Left renal cortex interstitium (tissue), 4 donors: ENCODE measurements around the gene ANAPC2. TPM values are rescaled to one million over a fixed set of nuclear protein-coding genes. Genes with fewer than 3 reads are reported as not detected.
"Not testable (repeated sequence)": the region's sequence is repeated elsewhere in the genome, so short reads cannot be mapped to it uniquely, and the experiment has no call there.

ENCODE experiments used
- DNase-seq, 4 donors: peaks; one replicate each; pipeline ENCODE4 v3.0.0-alpha.2; 2013; ENCODE audit warnings: low read depth in 4 of 4, low spot score in 2 of 4, missing footprints in 1 of 4
- polyA plus RNA-seq, 4 donors: library from polyadenylated mRNA; unstranded; fragments of 120-200 nt; gene quantifications; one replicate each; pipeline ENCODE4 v1.2.1, GENCODE V29; 2013; ENCODE audit not compliant: insufficient read length in 4 of 4

The ANAPC2 gene
- polyA plus RNA-seq, 4 donors: 31.3 to 56.1 (median 44.4) TPM

GRCh38 chr9:137148661-137149060 is 39.7 kb downstream of the ANAPC2 start:
- no peak for DNase-seq

- DNase-seq: no peak
Measured at GRCh38 chr9:137148242-137148641, 40.1 kb downstream of the ANAPC2 start.

- no peak for DNase-seq
Measured at GRCh38 chr9:137147793-137148160, 40.6 kb downstream of the ANAPC2 start.

GRCh38 chr9:137147091-137147792 is 41.1 kb downstream of the ANAPC2 start:
- no peak for DNase-seq

- DNase-seq: no peak
Measured at GRCh38 chr9:137146527-137146918, 41.8 kb downstream of the ANAPC2 start.

- no peak for DNase-seq
Measured at GRCh38 chr9:137145731-137146526, 42.4 kb downstream of the ANAPC2 start.

GRCh38 chr9:137143459-137143858 is 44.9 kb downstream of the ANAPC2 start:
- DNase-seq: no peak

- no peak for DNase-seq
Measured at GRCh38 chr9:137141976-137142936, 46.1 kb downstream of the ANAPC2 start.

- no peak for DNase-seq
Measured at GRCh38 chr9:137141050-137141810, 47.1 kb downstream of the ANAPC2 start.

- no peak for DNase-seq
Measured at GRCh38 chr9:137140151-137141012, 48.0 kb downstream of the ANAPC2 start.

GRCh38 chr9:137139468-137140150 is 48.8 kb downstream of the ANAPC2 start:
- DNase-seq: no peak

GRCh38 chr9:137138722-137139467 is 49.5 kb downstream of the ANAPC2 start, which contains the start of gene GRIN1:
Gene GRIN1, plus strand, starts transcription at chr9:137139154. Its CDS starts 333 bp downstream, at chr9:137139487.
- DNase-seq: no peak

- no peak for DNase-seq
Measured at GRCh38 chr9:137138058-137138721, 50.2 kb downstream of the ANAPC2 start.

GRCh38 chr9:137136881-137137607 is 51.3 kb downstream of the ANAPC2 start:
- no peak for DNase-seq

GRCh38 chr9:137136261-137136880 is 52.0 kb downstream of the ANAPC2 start:
- no peak for DNase-seq

GRCh38 chr9:137135154-137135553 is 53.2 kb downstream of the ANAPC2 start:
- DNase-seq: not testable (repeated sequence)
